Parathyroid adenoma (tissue), 2 donors: ENCODE data around the gene ZC3H7B.

Source experiments
- H2AFZ ChIP-seq: fragments of 300-600 bp; sonication (generic); one replicate; pipeline ENCODE4 v1.7.0; 2017; ENCODE audit warnings: antibody characterized with exemption, mild to moderate bottlenecking
- H3K27ac ChIP-seq: fragments of 300-600 bp; sonication (generic); one replicate; pipeline ENCODE4 v1.7.0; 2017
- H3K27me3 ChIP-seq: fragments of 300-600 bp; sonication (generic); one replicate; pipeline ENCODE4 v1.7.0; 2017; ENCODE audit warnings: low read length; ENCODE audit not compliant: control insufficient read depth, insufficient read depth
- H3K36me3 ChIP-seq: fragments of 300-600 bp; sonication (generic); one replicate; pipeline ENCODE4 v1.7.0; 2017; ENCODE audit warnings: low read length; ENCODE audit not compliant: control insufficient read depth, insufficient read depth
- H3K4me1 ChIP-seq: fragments of 300-600 bp; sonication (generic); one replicate; pipeline ENCODE4 v1.7.0; 2017; ENCODE audit warnings: control low read depth
- H3K4me2 ChIP-seq: fragments of 300-600 bp; sonication (generic); one replicate; pipeline ENCODE4 v1.7.0; 2017; ENCODE audit warnings: low read length
- H3K4me3 ChIP-seq: fragments of 300-600 bp; sonication (generic); one replicate; pipeline ENCODE4 v1.7.0; 2017; ENCODE audit warnings: low read depth, low read length
- H3K79me2 ChIP-seq: fragments of 300-600 bp; sonication (generic); one replicate; pipeline ENCODE4 v1.7.0; 2017; ENCODE audit warnings: control low read depth
- H3K9ac ChIP-seq: fragments of 300-600 bp; sonication (generic); one replicate; pipeline ENCODE4 v1.7.0; 2017; ENCODE audit warnings: mild to moderate bottlenecking
- H3K9me3 ChIP-seq: fragments of 300-600 bp; sonication (generic); one replicate; pipeline ENCODE4 v1.7.0; 2017; ENCODE audit warnings: low read length; ENCODE audit not compliant: control insufficient read depth
- CTCF ChIP-seq: fragments of 300-600 bp; sonication (generic); IDR thresholded peaks from one replicate; pipeline ENCODE4 v1.7.0; 2017; ENCODE audit warnings: antibody characterized with exemption, mild to moderate bottlenecking
- donor health status: primary hyperparathyroidism.

ZC3H7B gene

GRCh38 chr22:41324821-41325528, 23.6 kb downstream of the ZC3H7B start:
- Histone ChIP-seq H3K27ac (no peak overlapping the region), H3K36me3 (no peaks in the 10 kb centered on the region), H2AFZ (no peak overlapping the region), H3K9me3 (no peaks in the 10 kb centered on the region), H3K27me3 (no peaks in the 10 kb centered on the region), H3K9ac (no peak overlapping the region), H3K4me3 (no peak overlapping the region), H3K4me2 (no peak overlapping the region), H3K79me2 (no peaks in the 10 kb centered on the region), H3K4me1 (no peaks in the 10 kb centered on the region)
- no peak for TF ChIP-seq CTCF

- Histone ChIP-seq H3K79me2 (no peaks in the 10 kb centered on the region), H3K4me3 (no peak overlapping the region), H2AFZ (no peak overlapping the region), H3K27ac (no peak overlapping the region), H3K27me3 (no peaks in the 10 kb centered on the region), H3K9me3 (no peaks in the 10 kb centered on the region), H3K9ac (no peak overlapping the region), H3K36me3 (no peaks in the 10 kb centered on the region), H3K4me1 (no peaks in the 10 kb centered on the region), H3K4me2 (no peak overlapping the region)
- no peak for TF ChIP-seq CTCF
Observed at GRCh38 chr22:41327124-41327523, 25.8 kb downstream of the ZC3H7B start.

GRCh38 chr22:41330169-41330568, 28.8 kb downstream of the ZC3H7B start:
- Histone ChIP-seq H3K4me3 (no peak overlapping the region), H3K27me3 (no peaks in the 10 kb centered on the region), H3K27ac (no peak overlapping the region), H3K36me3 (no peaks in the 10 kb centered on the region), H3K79me2 (no peaks in the 10 kb centered on the region), H3K4me1 (no peaks in the 10 kb centered on the region), H3K9ac (no peak overlapping the region), H3K9me3 (no peaks in the 10 kb centered on the region), H3K4me2 (no peak overlapping the region), H2AFZ (no peak overlapping the region)
- no peak for TF ChIP-seq CTCF

- Histone ChIP-seq H3K4me3 (no peak overlapping the region), H2AFZ (no peak overlapping the region), H3K36me3 (no peaks in the 10 kb centered on the region), H3K27ac (no peak overlapping the region), H3K4me2 (no peak overlapping the region), H3K9ac (no peak overlapping the region), H3K27me3 (no peaks in the 10 kb centered on the region), H3K9me3 (no peaks in the 10 kb centered on the region), H3K4me1 (no peaks in the 10 kb centered on the region), H3K79me2 (no peaks in the 10 kb centered on the region)
- no peak for TF ChIP-seq CTCF
Observed at GRCh38 chr22:41332217-41332939, 31.1 kb downstream of the ZC3H7B start.

GRCh38 chr22:41333806-41334205, 32.5 kb downstream of the ZC3H7B start:
- no peaks in the 10 kb centered on the region for H3K9me3 ChIP-seq
- H3K27me3 ChIP-seq: no peaks in the 10 kb centered on the region
- no peak overlapping the region for H3K4me3 ChIP-seq
- no peak overlapping the region for H3K9ac ChIP-seq
- H3K4me1 ChIP-seq: no peaks in the 10 kb centered on the region
- no peaks in the 10 kb centered on the region for H3K79me2 ChIP-seq
- H3K36me3 ChIP-seq: no peaks in the 10 kb centered on the region
- H3K27ac ChIP-seq: no peak overlapping the region
- no peak overlapping the region for H3K4me2 ChIP-seq
- no peak overlapping the region for H2AFZ ChIP-seq
- no peak for TF ChIP-seq CTCF
